Dedifferentiated amniotic fluid mesenchymal stem cell (primary cell): ENCODE measurements around the gene MDN1.
"Not testable (repeated sequence)": the region's sequence is repeated elsewhere in the genome, so short reads cannot be mapped to it uniquely, and the experiment has no call there.

ENCODE experiments used
- DNase-seq: peaks from one replicate; pipeline ENCODE4 v3.0.0-alpha.2; 2016; ENCODE audit errors: extremely low spot score

MDN1 gene

DNA sequence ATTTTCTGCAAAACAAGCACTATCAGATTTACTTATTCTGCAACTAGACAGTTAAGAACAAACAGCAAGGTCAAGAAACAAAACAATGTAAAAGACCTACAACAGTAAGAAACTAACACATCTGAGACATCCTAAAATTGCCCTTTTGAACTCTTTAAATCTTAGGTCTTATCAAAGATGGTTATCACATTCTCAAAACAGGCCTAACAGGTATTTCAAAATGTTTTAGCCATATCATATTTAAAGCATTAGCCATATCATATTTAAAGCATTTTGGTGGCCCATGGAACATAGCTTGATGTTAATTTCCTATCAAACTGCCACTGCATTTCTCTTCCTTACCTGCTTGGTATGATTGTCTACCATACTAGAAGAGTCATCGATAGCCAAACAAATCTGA lies 169.9 kb downstream of the MDN1 start:
- no peak for DNase-seq

DNA sequence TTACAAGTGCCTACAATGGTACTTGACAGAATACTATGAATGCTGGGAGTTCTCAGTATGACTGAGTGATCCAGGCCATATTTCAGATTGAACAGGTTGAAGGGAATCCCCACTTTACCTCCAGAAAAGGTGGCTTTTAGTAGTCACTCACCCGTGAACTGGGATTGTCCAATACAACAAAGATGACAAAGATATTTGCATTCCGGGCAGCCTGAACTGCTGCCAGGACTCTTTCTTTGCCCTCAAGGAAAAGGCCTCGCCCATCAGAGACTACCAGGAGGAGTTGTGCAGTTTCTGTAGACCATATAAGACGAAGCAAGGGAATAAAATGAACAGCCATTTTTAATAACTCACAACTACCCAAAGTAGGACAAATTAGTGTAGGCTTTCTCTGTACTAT lies 174.7 kb downstream of the MDN1 start:
- no peak for DNase-seq

DNA sequence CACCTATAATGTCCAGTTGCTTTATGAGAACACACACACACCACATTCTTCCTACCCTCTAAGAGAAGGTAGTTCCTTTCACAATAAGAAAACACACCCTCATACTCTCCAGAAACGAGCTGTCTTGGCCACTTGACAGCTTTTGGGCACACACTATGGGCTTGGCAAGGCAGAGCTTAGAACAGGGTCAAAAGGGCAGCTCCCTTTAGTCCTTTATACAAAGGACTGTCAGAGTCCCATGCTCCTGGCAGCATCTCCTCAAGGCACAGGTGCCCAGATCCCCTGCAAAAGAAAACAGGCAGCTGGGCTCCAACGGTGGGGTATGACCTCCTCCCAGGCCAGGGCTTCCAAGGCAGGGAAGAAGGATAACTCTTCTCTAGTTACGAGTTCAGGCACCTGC lies 176.2 kb downstream of the MDN1 start:
- DNase-seq = no peak

DNA sequence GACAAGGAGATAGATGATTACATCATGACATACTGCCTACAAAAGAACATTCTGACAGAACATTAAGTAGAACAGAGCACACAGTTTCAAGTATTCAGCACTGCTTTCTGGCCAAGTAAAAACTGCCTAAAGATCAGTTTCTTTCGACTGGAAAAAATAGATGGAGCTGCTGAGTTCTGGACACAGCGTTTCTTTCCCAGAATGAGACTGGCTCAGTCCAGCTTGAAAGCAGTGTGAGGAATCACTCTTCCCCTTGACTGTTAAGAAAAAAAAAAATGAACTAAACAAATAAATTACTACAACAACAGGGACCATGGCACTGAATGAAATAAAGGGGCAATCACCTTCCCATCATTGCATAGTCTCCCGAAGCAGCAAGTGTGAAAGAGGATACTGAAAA lies 176.6 kb downstream of the MDN1 start:
- no peak for DNase-seq

DNA sequence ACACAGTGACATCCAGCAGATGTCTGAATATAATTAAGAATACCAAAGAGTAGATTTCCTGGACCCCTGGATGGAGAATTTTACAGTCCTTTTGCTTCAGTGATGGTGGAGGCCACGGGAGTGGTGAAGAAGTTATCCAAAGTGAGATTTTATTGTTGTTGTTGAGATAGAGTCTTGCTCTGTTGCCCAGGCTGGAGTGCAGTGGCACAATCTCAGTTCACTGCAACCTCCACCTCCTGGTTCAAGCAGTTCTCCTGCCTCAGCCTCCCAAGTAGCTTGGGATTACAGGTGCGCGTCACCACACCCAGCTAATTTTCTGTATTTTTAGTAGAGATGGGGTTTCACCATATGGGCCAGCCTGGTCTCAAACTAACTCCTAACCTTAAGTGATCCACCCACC lies 178.0 kb downstream of the MDN1 start:
- not testable (repeated sequence) for DNase-seq

DNA sequence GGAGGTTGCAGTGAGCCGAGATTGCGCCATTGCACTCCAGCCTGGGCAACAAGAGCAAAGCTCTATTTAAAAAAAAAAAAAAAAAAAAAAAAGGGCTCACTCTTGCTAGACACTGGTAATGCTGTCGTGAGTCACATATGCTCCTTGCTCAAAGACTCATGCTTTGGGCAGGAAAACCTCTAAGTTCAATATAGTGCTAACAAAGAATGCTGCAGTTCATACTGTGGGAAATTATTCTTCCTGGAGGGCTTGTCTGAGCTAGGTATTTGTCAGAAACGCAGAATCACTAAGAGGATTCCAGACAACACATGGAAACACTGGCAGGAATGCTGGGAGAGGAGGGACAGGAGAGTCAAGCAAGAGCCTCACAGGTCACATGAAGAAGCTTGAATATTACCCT lies 178.8 kb downstream of the MDN1 start:
- DNase-seq = no peak

DNA sequence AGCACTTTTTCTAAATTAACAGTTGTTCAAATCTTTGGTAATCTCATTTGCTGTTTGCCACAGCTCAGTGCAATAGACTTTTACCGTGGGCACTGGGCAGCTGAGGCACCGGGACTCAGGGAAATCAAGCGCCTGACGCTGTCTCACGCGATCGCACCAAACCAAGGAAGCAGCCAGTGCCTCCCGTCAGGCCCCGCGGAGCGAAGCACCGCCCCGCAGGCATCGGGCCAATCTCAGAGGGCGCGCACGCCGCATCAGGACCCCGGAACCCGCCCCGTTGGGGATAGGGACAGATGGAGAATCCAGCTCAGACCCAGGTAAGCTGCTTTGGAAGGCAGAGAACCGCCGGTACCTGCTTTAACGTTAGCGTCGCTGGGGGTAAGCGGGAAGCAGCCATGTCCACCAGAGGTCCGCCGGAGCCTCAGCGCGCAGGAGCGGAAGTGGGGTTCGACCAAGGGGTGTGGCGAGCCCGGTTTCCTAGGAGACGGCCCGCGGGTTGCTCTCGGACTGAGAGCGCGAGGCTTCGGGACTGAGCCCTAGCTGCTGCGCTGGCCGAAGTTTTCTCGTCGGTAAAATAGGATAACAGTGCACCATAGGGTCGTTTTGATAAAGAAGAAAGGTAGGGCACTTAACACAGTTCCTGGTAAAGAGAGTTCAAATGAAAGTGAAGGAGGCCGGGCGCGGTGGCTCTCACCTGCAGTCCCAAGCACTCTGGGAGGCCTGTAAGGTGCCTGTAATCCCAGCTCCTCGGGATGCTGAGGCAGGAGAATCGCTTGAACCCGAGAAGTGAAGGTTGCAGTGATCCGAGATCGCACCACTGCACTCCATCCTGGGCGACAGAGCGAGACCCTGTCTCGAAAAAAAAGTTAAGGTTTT lies 181.0 kb downstream of the MDN1 start, which contains the start of gene LYRM2:
Gene LYRM2 (minus strand): TSS at position 428 of the 876 bp plus-strand sequence. CDS start 31 bp downstream, at position 397.
- peak; percentile 95 for DNase-seq

DNA sequence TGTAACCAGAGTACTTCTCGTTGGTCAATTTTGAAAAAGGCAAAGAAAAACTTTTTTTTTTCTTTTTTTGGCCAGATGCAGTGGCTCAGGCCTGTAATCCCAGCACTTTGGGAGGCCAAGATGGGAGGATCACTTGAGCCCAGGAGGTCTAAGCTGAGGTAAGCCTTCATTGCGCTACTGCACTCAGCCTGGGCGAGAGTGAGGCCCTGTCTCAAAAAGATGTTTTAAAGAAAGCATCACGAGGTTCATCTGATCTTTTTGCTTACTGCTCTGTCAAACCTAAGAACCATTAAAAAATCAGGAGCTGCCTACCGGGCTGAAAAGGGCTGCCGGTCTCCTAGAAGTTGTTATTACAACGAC lies 181.7 kb downstream of the MDN1 start:
- DNase-seq = no peak

DNA sequence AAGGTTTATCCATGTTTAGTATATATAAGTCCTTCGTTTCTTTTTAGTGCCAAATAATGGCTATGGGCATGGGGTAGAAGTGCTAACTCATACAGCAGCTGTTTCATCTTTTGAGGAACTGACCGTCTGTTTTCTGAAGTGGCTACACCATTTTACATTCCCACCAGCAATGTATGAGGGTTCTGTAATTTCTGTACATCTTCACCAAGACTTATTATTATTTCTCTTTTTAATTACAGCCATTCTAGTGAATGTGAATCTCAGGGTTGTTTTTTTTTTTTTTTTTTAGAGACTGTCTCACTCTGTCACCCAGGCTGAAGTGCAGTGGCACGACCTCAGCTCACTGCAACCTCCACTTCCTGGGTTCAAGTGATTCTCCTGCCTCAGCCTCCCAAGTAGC lies 183.2 kb downstream of the MDN1 start:
- not testable (repeated sequence) for DNase-seq

DNA sequence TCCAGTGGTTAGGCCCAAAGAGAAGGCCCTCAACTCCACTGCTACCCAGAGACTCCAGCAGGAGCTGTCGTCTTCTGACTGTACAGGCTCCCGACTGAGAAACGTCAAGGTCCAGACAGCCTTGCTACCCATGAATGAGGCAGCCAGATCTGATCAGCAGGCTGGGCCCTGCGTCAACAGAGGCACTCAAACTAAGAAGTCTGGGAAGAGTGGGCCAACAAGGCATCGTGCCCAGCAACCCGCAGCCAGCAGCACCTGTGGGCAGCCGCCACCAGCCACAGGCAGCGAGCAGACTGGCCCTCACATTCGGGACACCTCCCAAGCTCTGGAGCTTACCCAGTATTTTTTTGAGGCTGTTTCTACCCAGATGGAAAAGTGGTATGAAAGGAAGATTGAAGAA lies 189.1 kb downstream of the MDN1 start:
- DNase-seq = no peak

DNA sequence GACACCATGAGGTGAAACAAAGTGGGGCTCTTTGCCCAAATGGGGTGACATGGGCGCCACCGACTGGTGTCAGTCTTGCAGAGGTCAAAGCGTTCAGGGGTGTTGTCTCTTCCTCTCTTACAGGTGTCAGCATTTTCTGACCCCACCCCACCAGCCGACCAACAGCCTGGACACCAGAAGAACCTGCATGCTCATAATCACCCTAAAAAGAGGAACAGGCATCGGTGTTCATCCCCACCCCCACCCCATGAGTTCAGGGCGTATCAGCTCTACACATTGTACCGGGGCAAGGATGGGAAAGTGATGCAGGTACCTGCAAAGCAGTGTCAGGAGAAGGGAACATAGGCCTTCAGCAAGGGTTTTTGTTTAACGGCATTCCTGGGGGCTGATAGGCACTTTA lies 195.8 kb downstream of the MDN1 start:
- DNase-seq = no peak

DNA sequence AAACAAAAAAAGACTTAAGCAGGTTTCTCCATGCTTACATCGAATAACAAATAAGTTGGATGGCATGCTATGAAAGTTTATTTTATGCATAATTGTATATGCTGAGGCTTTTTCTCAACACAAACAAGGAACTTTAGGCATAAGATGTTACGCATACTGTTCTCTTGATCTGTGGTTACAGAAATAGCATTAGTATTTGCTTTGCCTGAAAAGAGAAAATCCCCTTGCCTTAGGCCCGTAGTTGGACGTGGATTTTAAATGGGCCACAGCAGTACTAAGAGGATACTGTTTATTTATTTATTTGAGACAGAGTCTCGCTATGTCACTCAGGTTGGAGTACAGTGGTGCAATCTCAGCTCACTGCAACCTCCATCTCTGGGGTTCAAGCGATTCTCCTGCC lies 200.0 kb downstream of the MDN1 start:
- no peak for DNase-seq

DNA sequence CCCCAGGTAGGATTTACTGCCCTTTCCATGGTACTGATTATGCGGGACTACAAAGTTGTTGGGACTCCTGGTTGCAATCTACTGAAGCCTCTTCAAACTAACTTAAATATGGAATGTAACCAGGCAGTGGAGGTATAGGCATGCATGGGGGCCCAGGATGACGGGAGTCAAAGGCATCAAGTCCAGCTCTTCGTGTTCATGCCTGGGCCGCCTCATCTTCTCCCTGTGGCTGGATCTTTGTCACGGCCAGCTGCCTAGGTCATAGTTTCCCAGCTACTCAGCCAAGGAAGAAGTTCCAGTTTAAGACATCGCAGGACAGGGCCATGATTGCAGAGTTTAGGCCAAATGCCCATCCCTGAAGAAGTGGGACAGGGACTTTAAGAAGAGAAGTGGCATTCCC lies 201.6 kb downstream of the MDN1 start:
- no peak for DNase-seq

DNA sequence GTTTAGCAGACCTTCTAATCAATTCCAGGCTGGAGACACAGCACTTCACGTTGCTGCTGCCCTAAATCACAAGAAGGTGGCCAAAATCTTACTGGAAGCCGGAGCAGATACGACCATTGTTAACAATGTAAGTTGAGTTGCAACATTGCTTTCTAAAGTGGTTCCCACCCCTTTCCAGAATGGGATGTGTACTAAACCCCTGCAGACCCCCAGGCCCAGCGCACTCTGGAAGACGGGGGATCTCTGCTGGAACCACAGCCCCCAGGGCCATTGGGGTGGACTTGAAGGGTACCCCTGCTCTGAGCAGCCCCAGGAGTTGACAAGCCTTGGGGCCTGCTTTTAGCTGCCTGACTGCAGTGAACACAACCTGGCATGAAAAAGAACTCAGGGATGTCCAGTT lies 203.1 kb downstream of the MDN1 start:
- no peak for DNase-seq

DNA sequence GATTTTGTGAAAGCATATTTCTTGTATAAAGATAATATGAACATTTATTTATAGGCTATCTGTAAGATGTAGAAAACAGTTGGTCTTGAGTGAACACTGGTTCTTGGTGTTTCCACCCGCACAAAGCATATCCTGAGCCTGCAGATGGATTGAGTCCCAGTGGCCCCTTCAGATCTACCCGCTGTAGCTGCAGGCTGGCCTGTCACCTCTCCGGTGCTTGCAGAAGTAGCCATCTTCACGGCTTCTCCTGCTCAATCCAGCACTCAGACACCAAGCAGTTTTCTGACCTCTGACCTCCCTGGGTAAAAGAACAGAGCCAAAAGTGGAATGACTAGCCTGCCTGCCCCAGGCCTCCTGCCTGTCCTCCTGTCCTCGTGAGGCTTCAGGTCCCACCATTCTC lies 203.7 kb downstream of the MDN1 start:
- DNase-seq = no peak

DNA sequence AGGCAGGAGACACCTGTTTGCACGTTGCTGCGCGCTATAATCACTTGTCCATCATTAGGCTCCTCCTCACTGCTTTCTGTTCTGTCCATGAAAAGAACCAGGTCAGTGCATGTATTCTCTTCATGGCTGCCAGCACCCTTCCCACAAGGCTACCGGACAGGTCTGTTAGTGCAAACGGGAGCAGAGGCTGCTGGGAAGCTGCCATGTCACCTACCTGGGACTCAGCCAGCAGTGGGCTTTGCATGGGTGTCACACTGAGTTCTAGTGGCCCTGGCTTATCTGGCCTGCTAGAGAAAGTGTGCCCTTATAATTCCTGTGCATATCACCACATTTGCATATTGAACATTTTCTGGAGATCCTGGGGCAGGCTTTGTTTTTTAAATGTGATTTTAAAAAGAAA lies 205.8 kb downstream of the MDN1 start:
- no peak for DNase-seq

DNA sequence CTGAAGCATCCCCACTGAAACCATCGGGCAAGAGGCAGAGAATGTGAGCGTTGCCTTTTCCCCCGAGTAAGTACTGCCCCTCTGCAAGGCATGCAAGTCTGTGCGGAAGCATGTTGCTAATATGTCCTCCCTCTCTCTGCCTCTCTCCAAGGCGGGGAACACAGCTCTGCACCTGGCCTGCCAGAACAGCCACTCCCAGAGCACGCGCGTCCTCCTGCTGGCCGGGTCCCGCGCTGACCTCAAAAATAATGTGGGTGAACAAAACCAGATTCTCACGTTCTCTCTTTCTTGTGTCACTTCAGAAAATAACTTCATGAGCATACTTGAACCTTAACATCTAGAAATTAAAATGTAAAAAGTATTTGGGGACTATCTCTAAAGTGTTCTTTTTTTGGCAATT lies 207.5 kb downstream of the MDN1 start:
- DNase-seq = no peak

DNA sequence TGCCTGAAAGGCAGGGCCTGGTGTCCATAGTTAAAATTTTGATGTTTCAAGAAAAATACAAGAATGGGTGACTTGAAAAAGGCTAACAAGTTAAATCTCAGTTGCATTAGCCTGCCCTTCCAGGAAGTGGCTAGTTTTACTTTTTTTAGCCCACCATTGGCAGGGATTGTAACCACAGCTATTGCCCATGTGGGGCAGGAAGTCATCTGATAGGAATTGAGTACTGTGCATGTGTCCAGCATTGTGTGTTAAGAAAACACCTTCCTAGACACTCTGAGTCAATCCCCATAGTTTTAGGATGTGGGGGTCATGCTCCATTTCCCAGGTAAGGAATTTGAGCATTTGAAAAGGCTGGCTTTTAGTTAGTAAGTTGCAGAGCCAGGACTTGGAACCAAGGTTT lies 207.9 kb downstream of the MDN1 start:
- no peak for DNase-seq

DNA sequence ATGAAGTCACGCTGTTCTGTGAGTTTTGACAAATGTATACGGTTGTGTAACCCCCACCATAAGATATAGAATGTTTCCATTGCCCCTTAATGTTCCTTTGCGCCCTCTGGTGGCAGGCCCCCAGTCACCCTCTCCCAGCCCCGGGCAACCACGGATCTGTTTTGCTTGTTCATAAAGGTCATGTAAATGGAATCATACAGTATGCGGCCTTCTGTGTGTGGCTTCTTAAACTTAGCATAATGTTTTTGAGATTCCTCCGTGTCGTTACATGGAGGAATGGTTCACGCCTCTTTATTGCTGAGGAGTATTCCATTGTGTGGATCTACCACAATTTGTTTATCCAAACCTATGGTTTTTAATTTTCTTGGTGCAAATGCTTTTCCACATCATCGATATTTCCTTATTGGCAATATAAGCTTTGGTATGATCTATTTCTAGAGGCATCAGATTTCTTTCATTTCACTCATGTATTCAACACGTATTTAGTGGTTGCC lies 209.4 kb downstream of the MDN1 start:
- peak; percentile 53 for DNase-seq

DNA sequence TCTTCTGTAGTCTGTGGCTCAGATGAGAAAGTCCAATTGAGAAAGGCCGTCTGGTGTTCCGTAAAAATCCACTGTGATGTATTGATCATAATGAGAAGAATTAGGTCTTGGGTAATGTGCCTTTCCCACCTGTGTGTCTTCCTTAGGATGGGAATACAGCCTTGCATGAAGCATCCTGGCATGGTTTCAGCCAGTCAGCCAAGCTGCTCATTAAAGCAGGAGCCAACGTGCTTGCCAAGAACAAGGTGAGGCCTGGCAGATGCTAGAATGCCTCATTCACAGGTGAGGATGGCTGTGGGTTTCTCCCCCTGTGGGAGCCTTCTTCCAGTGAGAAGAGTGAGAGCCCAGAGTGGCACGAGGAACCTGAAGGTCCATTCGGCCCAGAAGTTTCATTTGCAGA lies 213.7 kb downstream of the MDN1 start:
- no peak for DNase-seq

DNA sequence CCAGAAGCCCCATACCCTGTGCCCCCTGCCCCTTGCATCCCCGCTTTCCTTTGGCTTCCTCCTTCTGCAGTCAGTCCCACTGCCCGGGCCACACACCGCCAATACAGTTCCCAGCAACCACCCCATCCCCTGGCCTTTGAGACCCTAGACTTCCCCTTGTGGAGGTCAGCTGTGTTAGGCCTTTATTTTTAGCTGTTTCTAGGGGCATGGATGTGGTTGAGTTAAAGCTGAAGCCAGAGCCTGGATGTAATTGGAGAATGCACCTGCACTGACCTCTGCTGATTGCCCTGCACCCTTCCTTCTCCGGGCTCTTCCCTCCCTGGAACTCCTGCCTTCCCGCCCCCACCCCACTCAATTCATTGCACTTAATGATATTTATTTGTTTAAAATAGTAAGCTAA lies 214.9 kb downstream of the MDN1 start:
- DNase-seq = no peak

DNA sequence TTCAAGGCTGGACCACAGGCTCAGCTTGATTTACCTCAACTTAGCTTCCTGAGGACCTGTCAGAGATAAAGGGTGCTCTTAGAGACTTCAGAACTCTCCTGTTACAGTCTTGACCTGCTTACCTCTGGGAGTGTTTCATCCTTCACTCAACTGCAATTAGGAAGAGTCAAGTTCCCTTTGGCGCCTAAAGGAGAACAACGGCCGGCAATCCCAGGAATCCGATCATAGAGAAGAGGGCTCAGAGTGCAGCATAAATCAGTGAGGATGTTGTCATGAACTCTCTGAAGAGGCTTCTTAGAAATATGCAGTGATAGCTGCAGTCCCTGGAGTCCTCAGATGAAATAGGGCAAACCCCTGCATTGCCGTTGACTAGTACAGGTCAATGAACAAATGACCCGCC lies 217.4 kb downstream of the MDN1 start:
- DNase-seq = no peak

DNA sequence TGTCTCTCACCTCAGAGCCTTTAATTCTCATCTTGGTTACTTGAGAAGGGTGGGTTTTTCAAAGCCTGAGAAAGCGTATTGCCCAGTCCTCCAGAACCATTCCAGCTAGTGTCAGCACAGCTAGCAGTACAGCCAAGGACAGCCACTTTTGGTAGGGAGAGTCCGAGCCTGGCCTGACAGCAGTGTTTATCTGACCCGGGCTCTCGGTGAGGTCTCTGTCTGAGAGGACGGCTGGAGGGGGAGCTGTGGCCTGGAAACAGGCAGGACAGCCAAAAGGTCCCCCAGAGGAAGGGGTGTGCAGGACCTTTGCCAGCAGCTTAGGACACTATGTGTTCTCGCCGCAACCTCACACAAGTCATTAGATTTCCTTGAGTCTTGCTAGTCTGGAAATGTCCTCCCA lies 219.9 kb downstream of the MDN1 start:
- no peak for DNase-seq

DNA sequence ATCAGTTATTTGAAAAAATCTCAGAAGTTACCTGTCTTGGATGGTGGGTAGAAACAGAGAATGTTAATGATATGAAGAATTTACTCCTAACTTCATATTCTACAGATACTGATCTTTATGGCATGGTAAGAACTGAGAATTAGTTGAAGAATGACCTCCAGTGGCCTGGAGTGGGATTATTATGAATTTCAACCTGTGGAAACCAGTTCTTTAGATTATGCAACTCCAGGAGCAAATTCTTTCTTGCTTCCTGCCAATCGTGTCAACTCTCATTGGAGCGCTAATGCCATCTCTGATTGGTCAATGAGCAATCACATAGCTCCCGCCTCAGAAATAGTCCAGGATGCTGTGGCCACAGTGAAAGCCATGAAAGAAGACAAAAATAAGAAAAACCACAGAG lies 221.6 kb downstream of the MDN1 start:
- peak; percentile 54 for DNase-seq
